GM18511 (cell line): ENCODE results near the gene UGT1A6.

Experiments used
- ATAC-seq: cut with Tn5 transposase; IDR thresholded peaks from one replicate; pipeline ENCODE4 v1.9.1; 2021; ENCODE audit warnings: mild to moderate bottlenecking, moderate library complexity; ENCODE audit not compliant: unreplicated experiment

Gene UGT1A6

DNA sequence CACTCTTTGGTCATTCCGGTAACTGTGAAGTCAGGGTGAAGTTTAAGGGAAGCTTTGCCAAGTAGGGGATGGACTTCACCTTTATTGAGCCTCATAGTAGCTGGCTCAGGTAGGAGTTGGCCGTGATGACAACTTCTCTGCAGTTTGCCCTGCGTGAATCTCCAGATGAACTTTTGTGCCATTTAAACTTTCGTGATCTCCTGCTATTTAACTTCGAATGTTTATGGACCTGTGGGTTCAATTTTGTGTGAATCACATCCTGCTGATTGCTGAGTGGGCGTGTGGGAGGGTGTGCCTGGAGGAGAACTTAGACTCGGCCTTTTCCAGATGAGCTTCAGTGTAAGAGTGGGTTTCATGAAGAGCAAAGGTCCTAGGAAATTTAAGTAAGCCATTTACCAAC, 71.6 kb downstream of the UGT1A6 start:
- ATAC-seq, result no peak

DNA sequence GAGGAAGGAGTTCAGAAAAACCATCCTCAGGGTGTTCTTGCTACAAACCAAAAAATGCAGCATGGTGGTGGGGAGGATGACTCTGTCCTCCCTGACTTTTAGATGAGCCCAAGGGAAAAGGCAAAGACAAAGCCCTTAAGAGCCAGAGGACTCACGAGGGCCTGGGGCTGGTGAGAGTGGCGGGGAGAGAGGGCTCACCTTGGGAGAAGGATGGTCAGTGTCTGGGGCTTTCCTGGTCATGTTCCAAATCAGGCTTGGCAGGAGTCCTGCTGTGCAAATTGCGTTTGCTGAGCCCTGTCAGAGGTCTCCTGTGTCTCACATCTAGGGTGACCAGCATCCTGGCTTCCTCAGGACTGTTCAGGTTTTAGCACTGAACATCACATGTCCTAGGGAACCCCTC, 72.1 kb downstream of the UGT1A6 start:
- no peak for ATAC-seq

DNA sequence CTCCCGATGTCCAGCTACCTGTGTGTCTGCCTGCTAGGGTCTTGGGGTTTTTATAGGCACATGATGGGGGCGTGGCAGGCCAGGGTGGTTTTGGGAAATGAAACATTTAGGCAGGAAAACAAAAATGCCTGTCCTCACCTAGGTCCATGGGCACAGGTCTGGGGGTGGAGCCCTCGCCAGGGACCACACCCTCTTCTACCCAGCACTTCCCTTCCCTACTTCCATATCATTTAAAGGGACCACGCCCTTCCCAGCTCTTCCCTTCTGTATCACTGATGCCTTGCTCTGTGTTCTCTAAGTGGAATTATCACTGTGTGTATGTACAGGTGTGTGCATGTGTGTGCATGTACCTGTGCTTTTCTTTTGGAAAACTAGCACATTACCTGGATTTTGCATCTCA, 73.7 kb downstream of the UGT1A6 start:
- ATAC-seq, result no peak

DNA sequence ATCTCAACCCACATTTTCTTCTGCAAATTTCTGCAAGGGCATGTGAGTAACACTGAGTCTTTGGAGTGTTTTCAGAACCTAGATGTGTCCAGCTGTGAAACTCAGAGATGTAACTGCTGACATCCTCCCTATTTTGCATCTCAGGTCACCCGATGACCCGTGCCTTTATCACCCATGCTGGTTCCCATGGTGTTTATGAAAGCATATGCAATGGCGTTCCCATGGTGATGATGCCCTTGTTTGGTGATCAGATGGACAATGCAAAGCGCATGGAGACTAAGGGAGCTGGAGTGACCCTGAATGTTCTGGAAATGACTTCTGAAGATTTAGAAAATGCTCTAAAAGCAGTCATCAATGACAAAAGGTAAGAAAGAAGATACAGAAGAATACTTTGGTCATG, 75.4 kb downstream of the UGT1A6 start:
- no peak for ATAC-seq

DNA sequence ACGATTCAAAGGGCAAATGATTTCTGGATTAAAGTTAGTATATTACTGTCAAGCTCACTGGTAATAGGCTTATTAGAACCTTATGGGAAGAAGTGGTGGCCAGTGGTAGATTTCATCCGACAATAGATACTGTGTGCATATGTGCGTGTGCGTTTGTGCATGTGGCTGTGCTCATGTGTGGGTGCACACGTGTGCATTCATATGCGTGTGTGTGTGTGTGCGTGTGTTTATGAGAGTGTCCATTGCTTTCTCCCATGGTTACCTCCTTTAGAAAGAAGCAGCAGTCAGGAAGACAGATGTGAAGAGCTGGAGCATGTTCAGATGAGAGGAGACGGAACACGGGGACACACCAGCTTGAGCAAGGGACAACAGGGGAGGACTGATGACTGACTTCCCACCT, 76.6 kb downstream of the UGT1A6 start:
- no peak for ATAC-seq

DNA sequence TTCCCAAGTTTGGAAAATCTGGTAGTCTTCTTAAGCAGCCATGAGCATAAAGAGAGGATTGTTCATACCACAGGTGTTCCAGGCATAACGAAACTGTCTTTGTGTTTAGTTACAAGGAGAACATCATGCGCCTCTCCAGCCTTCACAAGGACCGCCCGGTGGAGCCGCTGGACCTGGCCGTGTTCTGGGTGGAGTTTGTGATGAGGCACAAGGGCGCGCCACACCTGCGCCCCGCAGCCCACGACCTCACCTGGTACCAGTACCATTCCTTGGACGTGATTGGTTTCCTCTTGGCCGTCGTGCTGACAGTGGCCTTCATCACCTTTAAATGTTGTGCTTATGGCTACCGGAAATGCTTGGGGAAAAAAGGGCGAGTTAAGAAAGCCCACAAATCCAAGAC, 79.5 kb downstream of the UGT1A6 start:
- ATAC-seq, result no peak

DNA sequence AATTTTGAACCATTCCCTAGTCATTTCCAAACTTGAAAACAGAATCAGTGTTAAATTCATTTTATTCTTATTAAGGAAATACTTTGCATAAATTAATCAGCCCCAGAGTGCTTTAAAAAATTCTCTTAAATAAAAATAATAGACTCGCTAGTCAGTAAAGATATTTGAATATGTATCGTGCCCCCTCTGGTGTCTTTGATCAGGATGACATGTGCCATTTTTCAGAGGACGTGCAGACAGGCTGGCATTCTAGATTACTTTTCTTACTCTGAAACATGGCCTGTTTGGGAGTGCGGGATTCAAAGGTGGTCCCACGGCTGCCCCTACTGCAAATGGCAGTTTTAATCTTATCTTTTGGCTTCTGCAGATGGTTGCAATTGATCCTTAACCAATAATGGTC, 79.9 kb downstream of the UGT1A6 start:
- no peak for ATAC-seq

DNA sequence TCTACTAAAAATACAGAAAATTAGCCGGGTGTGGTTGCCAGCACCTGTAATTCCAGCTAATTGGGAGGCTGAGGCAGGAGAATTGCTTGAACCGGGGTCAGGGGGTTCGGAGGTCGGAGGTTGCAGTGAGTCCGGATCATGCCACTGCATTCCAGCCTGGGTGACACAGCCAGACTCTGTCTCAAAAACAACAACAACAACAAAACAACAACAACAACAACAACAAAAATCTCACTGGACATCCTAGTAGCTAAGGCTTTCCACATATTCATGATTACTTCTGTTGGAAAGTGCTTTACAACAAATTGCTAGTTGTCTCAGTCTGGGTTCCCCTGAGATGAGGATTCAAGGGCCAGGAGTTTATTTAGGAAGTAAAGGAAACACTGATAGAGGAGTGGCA, 81.2 kb downstream of the UGT1A6 start:
- no peak for ATAC-seq

DNA sequence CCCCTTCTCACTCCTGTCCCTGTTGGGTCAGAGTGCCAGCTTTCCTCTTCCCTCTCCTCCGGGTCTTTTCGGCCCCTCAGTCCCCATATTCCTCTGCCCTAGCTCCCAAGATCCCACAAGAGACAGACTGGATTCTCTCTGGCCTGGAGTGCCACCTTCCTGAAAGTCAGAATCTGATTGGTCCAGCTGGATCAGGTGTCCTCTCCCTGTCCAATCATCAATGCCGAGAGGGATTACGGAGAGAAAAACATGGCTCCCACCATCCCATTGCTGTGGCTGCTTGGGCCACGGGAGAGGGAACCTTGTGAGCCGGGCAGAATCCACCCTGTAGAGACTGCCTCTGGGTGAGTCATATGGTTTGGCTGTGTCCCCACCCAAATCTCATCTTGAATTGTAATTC, 82.7 kb downstream of the UGT1A6 start:
- ATAC-seq, result no peak

DNA sequence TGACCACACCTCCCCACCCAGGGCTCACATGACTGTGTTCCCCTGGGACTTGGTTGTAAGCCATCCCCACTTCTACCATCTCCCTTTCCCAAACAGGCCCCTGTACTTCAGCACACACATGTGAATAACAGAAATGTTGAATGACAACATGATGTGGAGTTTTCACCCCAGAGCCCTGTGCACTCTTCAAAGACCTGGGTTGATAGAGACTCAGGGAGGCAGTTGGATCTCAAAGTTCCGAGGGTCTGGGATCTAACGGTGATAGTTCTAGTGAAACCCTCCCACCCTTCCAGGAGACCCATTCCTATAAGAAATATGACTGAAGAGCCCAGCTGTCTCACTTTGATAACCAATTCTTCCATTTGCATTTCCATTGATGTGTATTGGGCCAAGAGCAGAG, 85.3 kb downstream of the UGT1A6 start, which contains the start of gene MROH2A:
Gene MROH2A, plus strand, starts transcription at position 301 of the 400 bp plus-strand sequence. CDS start 1,029 bp downstream, outside the sequence.
- ATAC-seq, result no peak

DNA sequence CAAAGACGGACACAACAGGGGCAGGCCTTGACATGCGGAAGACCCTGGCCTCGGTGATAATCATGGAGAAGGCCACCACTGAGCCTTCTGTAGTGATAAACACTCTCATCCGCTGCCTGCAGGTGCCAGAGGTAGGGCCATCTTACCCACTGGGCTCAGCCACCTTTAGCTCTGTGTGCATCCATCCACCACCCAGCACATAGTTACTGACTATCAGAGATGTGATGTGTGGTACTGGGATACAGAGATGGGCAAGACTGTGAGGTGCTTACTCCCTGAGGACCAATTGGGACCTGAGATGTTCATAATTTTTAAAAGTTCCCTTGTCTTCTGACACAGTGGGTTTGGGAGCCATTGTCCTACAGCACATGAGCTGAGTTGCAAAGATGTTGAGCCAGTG, 87.0 kb downstream of the UGT1A6 start:
- no peak for ATAC-seq

DNA sequence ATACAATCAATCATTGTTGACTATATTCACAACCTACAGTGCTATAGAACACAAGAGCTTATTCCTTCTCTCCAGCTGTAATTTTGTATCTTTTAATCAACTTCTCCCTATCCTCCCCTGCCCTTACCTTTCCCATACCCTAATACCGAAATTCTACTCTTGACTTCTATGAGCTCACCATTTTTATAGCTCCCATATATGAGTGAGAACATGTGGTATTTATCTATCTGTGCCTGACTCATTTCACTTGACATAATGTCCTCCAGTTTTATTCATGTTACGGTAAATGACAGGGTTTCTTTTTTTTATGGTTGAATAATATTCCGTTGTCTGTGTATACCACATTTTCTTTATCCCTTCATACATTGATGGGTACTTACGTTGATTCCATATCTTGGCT, 88.1 kb downstream of the UGT1A6 start:
- no peak for ATAC-seq

DNA sequence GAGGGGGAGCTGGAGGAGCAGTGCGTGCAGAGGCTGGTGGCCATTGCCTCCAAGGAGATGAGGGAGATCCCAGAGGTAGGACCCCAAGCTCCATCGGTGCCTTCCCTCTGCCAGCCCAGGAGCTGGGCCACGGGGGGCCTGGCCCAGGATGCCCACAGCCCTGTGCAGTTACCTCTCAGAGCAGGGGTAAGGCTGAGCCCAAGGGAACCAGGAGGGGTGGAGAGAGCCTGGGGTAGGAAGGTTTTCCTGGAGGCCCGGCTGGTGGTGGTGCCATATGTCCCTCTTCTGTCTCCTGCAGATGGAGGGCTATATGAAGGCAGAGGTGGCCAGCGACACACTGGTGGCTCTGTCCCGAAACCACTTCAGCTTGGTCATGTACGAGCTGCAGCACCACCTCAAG, 96.9 kb downstream of the UGT1A6 start:
- ATAC-seq, result no peak

DNA sequence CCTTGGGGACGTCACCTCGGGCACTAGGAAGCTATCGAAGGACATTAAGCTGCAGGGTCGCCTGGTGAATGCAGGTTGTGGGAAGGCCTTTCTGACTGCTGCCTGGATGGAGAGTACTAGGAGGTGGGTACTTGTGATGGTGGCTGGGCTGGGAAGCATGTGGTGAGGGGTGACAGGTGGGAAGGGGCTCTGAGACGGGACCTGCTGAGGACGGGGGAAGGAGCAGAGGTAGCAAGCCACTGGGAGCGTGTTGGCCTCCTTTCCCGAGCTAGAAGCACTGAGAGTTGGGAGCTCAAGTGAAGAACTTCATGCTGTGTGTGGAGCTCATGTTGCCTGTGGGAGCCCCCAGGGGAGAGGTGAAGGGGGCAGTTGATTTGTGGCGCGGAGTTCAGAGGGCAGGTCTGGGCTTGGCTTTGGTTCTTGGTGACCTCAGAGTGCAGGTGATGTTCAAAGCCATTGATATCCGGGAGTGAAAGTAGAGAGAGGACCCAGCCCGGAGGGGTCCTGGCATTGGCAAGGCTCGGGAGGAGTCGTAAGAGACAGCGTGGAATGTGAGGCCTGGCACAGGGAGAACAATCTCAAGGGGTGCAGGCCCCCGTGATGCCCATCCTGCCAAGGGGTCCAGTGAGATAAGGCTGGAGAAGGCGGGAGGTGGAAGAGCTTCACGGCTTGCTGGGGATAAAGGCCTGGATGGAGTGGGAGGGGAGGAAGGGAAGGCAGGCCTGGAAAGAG, 98.6 kb downstream of the UGT1A6 start:
- no peak for ATAC-seq

DNA sequence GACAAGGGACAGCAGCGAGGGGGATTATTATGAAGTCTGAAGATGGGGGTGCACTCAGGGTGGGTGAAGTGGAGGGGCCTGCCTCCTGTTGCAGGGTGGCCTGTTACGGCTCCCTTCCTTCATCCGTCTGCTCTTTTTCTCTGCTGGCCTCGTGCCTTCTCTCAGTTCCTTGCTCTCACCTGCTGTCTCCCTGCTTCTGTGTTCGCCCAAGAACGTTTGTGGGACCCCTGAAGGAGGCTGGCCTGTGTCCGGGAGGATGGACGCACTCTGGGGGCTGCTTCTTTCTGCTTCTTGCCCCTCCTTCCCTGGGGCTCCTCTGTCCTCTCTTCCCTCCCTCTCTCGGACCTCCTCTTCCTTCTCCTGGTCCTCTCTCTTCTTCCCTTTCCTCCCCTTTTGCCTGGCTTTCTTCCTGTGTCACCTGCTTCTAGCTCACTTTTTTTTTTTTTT, 99.2 kb downstream of the UGT1A6 start:
- no peak for ATAC-seq

DNA sequence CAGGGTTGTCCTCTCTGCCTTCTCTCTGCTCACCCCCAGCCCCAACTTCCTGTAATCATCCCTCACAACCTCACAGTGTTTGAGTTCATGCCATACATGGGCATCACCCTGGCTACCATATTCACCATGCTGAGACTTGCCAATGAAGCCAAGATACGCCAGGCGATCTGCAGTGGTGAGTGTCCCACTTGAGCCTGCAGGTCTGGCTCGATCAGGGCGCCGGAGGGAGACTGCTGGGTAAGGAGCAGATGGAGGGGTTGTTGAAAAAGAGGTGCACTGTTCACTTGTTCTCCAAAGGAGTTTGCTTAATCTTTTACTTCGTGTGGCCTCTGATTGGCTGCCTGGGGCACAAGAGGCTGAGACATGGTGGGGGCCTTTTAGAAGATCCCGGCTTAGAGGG, 100.0 kb downstream of the UGT1A6 start:
- no peak for ATAC-seq

DNA sequence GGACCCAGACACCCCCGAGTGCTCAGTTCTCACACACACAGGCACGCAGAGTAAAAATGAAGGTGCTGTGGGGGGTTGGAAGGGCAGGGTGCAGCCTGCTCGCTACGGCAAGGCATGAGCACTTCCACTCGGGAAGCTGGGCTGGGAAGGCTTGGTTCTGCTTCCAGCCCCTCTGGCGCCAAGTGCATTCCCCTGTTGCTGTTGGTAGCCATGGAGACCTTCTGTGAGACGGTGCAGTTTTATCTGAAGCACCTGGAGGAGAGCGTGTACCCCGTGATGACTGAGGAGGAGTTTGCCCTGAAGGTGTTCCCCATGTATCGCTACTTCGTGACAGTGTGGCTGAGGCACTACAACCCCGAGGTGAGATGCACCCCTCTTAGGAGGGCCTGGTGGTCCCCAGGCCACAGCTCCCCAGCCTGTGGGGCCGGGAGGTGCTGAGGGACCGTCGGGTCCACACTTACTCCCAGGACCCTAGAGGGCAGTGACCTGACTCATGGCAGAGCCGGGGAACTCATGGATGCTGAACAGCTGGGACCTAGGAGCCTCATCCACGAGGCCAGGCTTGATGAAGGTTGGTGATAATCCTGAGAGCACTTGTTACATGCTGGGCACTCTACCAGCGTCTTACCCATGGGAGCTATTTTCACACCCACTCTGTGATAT, 100.9 kb downstream of the UGT1A6 start:
- no peak for ATAC-seq

DNA sequence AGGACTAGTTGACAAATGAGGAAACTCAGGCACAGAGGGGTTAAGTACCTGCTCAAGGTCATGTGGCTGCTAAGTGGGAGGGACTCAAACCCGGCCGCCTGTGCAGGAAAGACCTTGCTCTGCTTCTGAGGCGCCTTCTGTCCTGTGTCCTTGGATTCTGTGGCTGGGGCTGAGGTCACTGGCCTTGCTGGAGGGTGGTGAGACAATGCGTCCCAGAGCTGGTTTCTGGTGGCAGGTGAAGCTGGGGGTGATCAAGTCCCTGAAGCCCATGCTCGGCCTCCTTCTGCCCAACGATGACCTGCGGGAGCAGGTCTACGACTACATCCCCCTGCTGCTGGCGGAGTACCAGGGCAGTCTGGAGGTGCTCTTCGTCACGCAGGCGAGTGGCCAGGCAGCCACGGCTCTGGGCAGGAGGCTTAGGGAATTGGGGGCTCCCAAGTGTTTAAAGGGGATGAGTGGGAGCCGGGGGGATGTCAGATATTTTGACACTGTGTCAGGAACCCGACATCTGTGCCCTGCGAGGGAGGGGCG, 101.5 kb downstream of the UGT1A6 start:
- ATAC-seq, result no peak

DNA sequence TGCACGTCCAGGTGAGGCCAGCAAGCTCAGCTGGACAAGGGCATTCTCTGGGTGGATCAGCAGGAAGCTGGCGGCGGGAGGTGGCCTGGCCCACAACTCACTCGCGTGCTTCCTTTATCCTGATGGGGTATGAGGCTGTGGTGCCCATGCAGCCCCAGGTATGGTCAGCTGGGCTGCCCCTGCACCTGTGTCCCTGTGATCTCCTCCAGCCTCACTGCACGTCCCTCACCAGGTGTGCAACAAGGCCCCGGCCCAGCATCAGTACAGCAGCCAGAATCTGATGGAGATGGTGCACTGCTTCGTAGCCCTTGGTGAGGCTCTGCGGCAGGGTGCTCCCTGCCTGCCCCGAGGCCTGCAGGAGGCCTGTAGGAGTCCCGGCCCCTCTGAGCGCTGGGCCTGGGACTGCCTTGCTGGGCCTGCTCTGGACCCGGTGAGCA, 103.1 kb downstream of the UGT1A6 start:
- ATAC-seq, result no peak

DNA sequence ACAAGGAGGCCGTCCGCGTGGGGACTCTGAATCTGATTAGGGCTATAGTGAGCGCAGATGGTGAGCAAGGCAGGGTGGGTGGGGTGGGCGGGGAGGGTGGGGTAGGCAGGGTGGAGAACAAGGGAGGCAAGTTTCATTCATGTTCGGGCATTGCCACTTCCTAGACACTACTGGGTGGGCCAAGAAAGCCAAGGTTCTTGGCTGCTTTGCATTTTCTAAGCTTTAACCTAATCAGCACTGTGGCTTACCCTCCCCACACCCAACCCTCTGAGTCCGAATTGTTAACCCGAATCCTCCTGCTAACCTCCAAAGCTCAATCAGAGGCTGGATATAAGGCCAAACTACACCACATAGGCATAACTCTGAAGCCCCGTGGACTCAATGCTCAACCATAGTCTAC, 103.6 kb downstream of the UGT1A6 start:
- no peak for ATAC-seq

DNA sequence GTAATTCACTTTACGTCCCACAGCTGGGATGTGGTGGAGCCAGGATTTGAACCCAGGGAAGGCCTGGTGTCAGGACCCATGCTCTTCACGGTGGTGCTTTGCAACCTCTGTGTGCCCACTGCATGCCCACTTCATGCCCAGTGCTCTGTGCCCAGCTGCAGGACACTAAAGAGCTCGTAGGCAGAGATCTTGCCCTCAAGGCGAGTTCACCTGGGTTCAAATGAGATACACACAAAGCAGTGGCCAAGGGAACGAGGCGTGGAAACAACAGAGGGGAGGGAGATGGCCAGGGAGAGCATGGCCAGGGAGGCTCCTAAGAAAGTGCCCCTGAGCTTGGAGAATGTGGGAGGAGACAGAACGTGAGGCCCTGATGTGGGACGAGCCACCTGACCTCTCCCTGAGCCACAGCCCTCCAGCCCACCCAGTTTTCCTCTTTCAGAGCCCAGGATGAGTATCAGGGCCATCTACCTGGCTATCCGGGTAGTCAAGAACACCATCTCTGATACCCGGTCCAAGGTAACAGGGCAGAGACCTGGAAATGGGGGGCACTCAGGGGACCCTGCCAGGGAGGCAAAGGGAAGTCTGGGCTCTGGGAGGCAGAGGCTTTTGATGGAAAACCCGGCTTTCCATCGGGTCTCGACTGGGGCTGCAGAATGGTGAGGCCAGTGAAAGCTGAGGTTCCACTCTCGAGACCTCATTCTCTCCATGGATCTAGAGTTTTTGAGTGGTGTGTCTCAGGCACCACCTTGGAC, 105.8 kb downstream of the UGT1A6 start:
- no peak for ATAC-seq
